Measurements from ENCODE around the gene ECHDC3. TPM values are rescaled to one million over a fixed set of nuclear protein-coding genes. Genes with fewer than 3 reads are reported as not detected.

ECHDC3 gene
- total RNA-seq, 1 experiment from 2014 or later, result 13.0 TPM

DNA sequence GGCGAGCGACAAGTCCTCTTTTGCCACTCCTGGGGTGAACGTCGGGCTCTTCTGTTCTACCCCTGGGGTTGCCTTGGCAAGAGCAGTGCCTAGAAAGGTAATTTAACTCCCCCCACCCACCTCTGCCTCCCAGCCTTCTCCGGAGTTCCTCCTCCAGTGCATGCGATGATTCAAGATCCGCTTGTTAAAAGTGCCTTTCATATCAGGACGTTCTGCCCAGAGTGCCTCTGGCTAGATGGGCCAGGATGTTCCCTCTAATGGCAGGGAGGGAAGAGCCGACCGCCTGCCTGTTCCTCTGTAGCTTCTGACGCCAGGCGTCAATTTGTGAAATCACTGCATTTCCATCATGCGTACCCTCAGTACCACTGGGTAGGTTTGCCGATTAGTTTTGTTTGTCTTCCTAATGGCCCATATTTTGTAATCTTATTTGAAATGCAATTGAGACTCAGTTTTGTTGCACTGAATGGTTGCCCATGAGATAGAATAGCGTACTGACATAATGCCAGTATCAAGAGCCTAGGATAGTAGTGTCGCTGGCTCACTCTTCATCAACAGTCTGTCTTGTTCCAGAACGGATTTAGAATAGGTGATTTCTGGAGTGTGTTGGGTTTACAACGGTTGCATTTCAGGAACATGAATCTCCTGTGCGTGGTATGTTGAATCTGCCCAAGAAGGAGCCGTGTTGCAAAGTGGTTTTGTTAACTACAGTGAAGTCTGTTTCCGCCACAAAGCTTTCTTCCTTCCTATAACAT lies 13.5 kb downstream of the ECHDC3 start:
- no TSS peak for BruUV-seq (replicated peaks)
- Histone ChIP-seq H2AFZ (ENCODE audit: low read depth, low read length, poor library complexity, severe bottlenecking) (no peak overlapping the region), H4K20me1 (ENCODE audit: insufficient read depth) (no peaks in the 10 kb centered on the region), H3K27me3 (ENCODE audit: insufficient read depth, low read length) (no peaks in the 10 kb centered on the region), H3K4me2 (ENCODE audit: low read length) (no peak overlapping the region), H3K9me3 (ENCODE audit: control insufficient read depth in 1 of 2, insufficient read depth in 1 of 2, low read depth in 1 of 2, low read length in 2 of 2) (no peaks in the 10 kb centered on the region), H3K79me2 (ENCODE audit: insufficient read depth, low read length) (no peaks in the 10 kb centered on the region), H3K36me3 (ENCODE audit: control insufficient read depth in 1 of 2, insufficient read depth in 2 of 2, low read length in 2 of 2) (no peaks in the 10 kb centered on the region), H3K9me2 (ENCODE audit: insufficient read depth) (no peaks in the 10 kb centered on the region), H3K4me1 (ENCODE audit: control insufficient read depth in 1 of 2, insufficient read depth in 2 of 2, low read length in 2 of 2) (no peaks in the 10 kb centered on the region), H3K27ac (ENCODE audit: low read depth, low read length) (no peak overlapping the region), H3K9ac (ENCODE audit: low read length) (no peak overlapping the region), H3K4me3 (replicated peaks in 1 of 2; ENCODE audit: low read depth in 1 of 2, low read length in 2 of 2) (no peak overlapping the region)
- ChIA-PET RAD21 (ENCODE audit: low non-redundant PET in 1 of 2, low total read pairs in 2 of 2, uncharacterized antibody in 2 of 2, unreplicated experiment in 2 of 2) (no interaction called here), POLR2A (no interaction called here), CTCF (no interaction called here)
- DNase-seq (ENCODE audit: low read depth, low spot score), result no peak
- intact Hi-C loops (cut with micrococcal nuclease), result no loop called here
- ATAC-seq, result no peak
- TF ChIP-seq, protein P1, sequence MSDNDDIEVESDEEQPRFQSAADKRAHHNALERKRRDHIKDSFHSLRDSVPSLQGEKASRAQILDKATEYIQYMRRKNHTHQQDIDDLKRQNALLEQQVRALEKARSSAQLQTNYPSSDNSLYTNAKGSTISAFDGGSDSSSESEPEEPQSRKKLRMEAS (IDR thresholded peaks at IDR 0.05), result no peak
- TF ChIP-seq YY1 (IDR thresholded peaks at IDR 0.05; ENCODE audit: extremely low read depth, insufficient replicate concordance, low read depth, low read length) (no peak), EGR1 (IDR thresholded peaks at IDR 0.05; ENCODE audit: low read depth) (no peak), FOSL1 (IDR thresholded peaks at IDR 0.05; ENCODE audit: low read depth) (no peak), POLR2A (IDR thresholded peaks at IDR 0.05; ENCODE audit: borderline replicate concordance, extremely low read depth, insufficient read depth, insufficient read length) (no peak), ELF1 (IDR thresholded peaks at IDR 0.05; ENCODE audit: borderline replicate concordance, low read depth) (no peak), JUND (IDR thresholded peaks at IDR 0.05) (no peak), SRF (IDR thresholded peaks at IDR 0.05; ENCODE audit: low read depth) (no peak), SIN3A (IDR thresholded peaks at IDR 0.05; ENCODE audit: low read depth) (no peak), EZH2 (IDR thresholded peaks at IDR 0.05) (no peak)
- TF ChIP-seq, protein P2, sequence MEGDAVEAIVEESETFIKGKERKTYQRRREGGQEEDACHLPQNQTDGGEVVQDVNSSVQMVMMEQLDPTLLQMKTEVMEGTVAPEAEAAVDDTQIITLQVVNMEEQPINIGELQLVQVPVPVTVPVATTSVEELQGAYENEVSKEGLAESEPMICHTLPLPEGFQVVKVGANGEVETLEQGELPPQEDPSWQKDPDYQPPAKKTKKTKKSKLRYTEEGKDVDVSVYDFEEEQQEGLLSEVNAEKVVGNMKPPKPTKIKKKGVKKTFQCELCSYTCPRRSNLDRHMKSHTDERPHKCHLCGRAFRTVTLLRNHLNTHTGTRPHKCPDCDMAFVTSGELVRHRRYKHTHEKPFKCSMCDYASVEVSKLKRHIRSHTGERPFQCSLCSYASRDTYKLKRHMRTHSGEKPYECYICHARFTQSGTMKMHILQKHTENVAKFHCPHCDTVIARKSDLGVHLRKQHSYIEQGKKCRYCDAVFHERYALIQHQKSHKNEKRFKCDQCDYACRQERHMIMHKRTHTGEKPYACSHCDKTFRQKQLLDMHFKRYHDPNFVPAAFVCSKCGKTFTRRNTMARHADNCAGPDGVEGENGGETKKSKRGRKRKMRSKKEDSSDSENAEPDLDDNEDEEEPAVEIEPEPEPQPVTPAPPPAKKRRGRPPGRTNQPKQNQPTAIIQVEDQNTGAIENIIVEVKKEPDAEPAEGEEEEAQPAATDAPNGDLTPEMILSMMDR (IDR thresholded peaks at IDR 0.05 in 2 of 3, conservative IDR thresholded peaks at IDR 0.05 in 1 of 3; ENCODE audit: borderline replicate concordance in 1 of 3, insufficient read depth in 1 of 3, low read depth in 2 of 3, low read length in 2 of 3), result no peak
